NK-92 (cell line): ENCODE results near the gene ULK2.
"Not testable (repeated sequence)": the region's sequence is repeated elsewhere in the genome, so short reads cannot be mapped to it uniquely, and the experiment has no call there.

Source experiments
- DNase-seq: peaks from one replicate; lab custom pipeline; 2025; ENCODE audit not compliant: unreplicated experiment; lab: John Stamatoyannopoulos, UW

ULK2 gene

GRCh38 chr17:19867329-19868078 lies at the start of gene ULK2:
Gene ULK2 (minus strand): TSS chr17:19867936. CDS start chr17:19867417, 519 bp downstream.
- DNase-seq, result no peak

GRCh38 chr17:19915245-19915978 lies 47.7 kb upstream of the ULK2 start:
- no peak for DNase-seq

- DNase-seq, result no peak
These were observed 43.3 kb upstream of the ULK2 start for GRCh38 chr17:19911033-19911432.

- no peak for DNase-seq
These were observed 41.4 kb upstream of the ULK2 start for GRCh38 chr17:19909139-19909538.

GRCh38 chr17:19905502-19905901 lies 37.8 kb upstream of the ULK2 start:
- no peak for DNase-seq

- no peak for DNase-seq
These were observed 37.2 kb upstream of the ULK2 start for GRCh38 chr17:19904924-19905323.

- no peak for DNase-seq
These were observed 36.7 kb upstream of the ULK2 start for GRCh38 chr17:19904412-19904811.

GRCh38 chr17:19900809-19901208 lies 33.1 kb upstream of the ULK2 start:
- DNase-seq, result no peak

GRCh38 chr17:19897903-19898302 lies 30.2 kb upstream of the ULK2 start:
- DNase-seq, result no peak

- DNase-seq, result no peak
These were observed 29.5 kb upstream of the ULK2 start for GRCh38 chr17:19897090-19897837.

- DNase-seq, result no peak
These were observed 28.9 kb upstream of the ULK2 start for GRCh38 chr17:19896679-19897078.

GRCh38 chr17:19890554-19890953 lies 22.8 kb upstream of the ULK2 start:
- not testable (repeated sequence) for DNase-seq

- not testable (repeated sequence) for DNase-seq
These were observed 22.3 kb upstream of the ULK2 start for GRCh38 chr17:19890001-19890400.

- DNase-seq, result no peak
These were observed 18.4 kb upstream of the ULK2 start for GRCh38 chr17:19886116-19886515.

- DNase-seq, result no peak
These were observed 15.9 kb upstream of the ULK2 start for GRCh38 chr17:19883537-19884215.

GRCh38 chr17:19880393-19880792 lies 12.7 kb upstream of the ULK2 start:
- DNase-seq, result no peak

GRCh38 chr17:19877364-19877945 lies 9.7 kb upstream of the ULK2 start:
- DNase-seq, result no peak

GRCh38 chr17:19876529-19877161 lies 8.9 kb upstream of the ULK2 start:
- no peak for DNase-seq

GRCh38 chr17:19874256-19874655 lies 6.5 kb upstream of the ULK2 start:
- DNase-seq, result no peak

GRCh38 chr17:19873346-19873745 lies 5.6 kb upstream of the ULK2 start:
- no peak for DNase-seq

GRCh38 chr17:19868079-19868395 lies 301 bp upstream of the ULK2 start:
- no peak for DNase-seq
